ENCODE results near the gene DYDC1.
"Not testable (repeated sequence)": the region's sequence is repeated elsewhere in the genome, so short reads cannot be mapped to it uniquely, and the experiment has no call there.

DYDC1 gene

GRCh38 chr10:80313523-80313922 is 43.0 kb downstream of the DYDC1 start:
- no peak for TF ChIP-seq CTCF (IDR thresholded peaks at IDR 0.05; ENCODE audit: unreplicated experiment in 3 of 3)
- Mint-ChIP-seq H3K36me3 (ENCODE audit: low read depth) (no peaks in the 10 kb centered on the region), H3K27ac (no peak overlapping the region), H3K4me3 (no peak overlapping the region), H3K4me1 (no peaks in the 10 kb centered on the region), H3K27me3 (ENCODE audit: low read depth) (no peaks in the 10 kb centered on the region), H3K9me3 (peaks cover 9% of the 10 kb centered on the region)

GRCh38 chr10:80305989-80306388 is 50.6 kb downstream of the DYDC1 start:
- H3K27me3 Mint-ChIP-seq (ENCODE audit: low read depth): peaks cover 12% of the 10 kb centered on the region
- H3K27ac Mint-ChIP-seq; H3K4me3 Mint-ChIP-seq; H3K4me1 Mint-ChIP-seq; H3K36me3 Mint-ChIP-seq (ENCODE audit: low read depth): not testable (repeated sequence)
- peaks cover 36% of the 10 kb centered on the region for H3K9me3 Mint-ChIP-seq

- H3K27me3 Mint-ChIP-seq (ENCODE audit: low read depth): peaks cover 4% of the 10 kb centered on the region
- H3K4me3 Mint-ChIP-seq: no peak overlapping the region
- H3K9me3 Mint-ChIP-seq: peaks cover 18% of the 10 kb centered on the region
- H3K36me3 Mint-ChIP-seq (ENCODE audit: low read depth): no peaks in the 10 kb centered on the region
- no peak for TF ChIP-seq CTCF (IDR thresholded peaks at IDR 0.05; ENCODE audit: unreplicated experiment in 3 of 3)
- no peaks in the 10 kb centered on the region for H3K4me1 Mint-ChIP-seq
- H3K27ac Mint-ChIP-seq: no peak overlapping the region
Observed at GRCh38 chr10:80296942-80297341, 59.6 kb downstream of the DYDC1 start.

- Mint-ChIP-seq H3K4me1 (no peaks in the 10 kb centered on the region), H3K36me3 (ENCODE audit: low read depth) (no peaks in the 10 kb centered on the region), H3K4me3 (no peak overlapping the region), H3K27me3 (ENCODE audit: low read depth) (peaks cover 12% of the 10 kb centered on the region), H3K27ac (no peak overlapping the region), H3K9me3 (peaks cover 13% of the 10 kb centered on the region)
- no peak for TF ChIP-seq CTCF (IDR thresholded peaks at IDR 0.05; ENCODE audit: unreplicated experiment in 3 of 3)
Observed at GRCh38 chr10:80292607-80293239, 63.8 kb downstream of the DYDC1 start.

GRCh38 chr10:80290474-80291220 is 65.9 kb downstream of the DYDC1 start:
- H3K27me3 Mint-ChIP-seq (ENCODE audit: low read depth): peaks cover 12% of the 10 kb centered on the region
- H3K4me1 Mint-ChIP-seq: no peaks in the 10 kb centered on the region
- H3K36me3 Mint-ChIP-seq (ENCODE audit: low read depth): no peaks in the 10 kb centered on the region
- no peak for TF ChIP-seq CTCF (IDR thresholded peaks at IDR 0.05; ENCODE audit: unreplicated experiment in 3 of 3)
- H3K27ac Mint-ChIP-seq: peak overlapping the region in 2 of 3 experiments; percentile 39 to 68
- no peak overlapping the region for H3K4me3 Mint-ChIP-seq
- H3K9me3 Mint-ChIP-seq: peaks cover 7% of the 10 kb centered on the region

- no peak for TF ChIP-seq CTCF (IDR thresholded peaks at IDR 0.05; ENCODE audit: unreplicated experiment in 3 of 3)
- no peaks in the 10 kb centered on the region for H3K36me3 Mint-ChIP-seq (ENCODE audit: low read depth)
- H3K27ac Mint-ChIP-seq: peak within 1 kb of the TSS in 1 of 3 experiments; percentile 68
- no peaks in the 10 kb centered on the region for H3K9me3 Mint-ChIP-seq
- H3K4me1 Mint-ChIP-seq: no peaks in the 10 kb centered on the region
- H3K27me3 Mint-ChIP-seq (ENCODE audit: low read depth): peaks cover 12% of the 10 kb centered on the region
- H3K4me3 Mint-ChIP-seq: no peak within 1 kb of the TSS
Observed at GRCh38 chr10:80289451-80290287, 66.9 kb downstream of the DYDC1 start, which contains the start of gene MAT1A. Gene MAT1A, minus strand, starts transcription at chr10:80289658. Its CDS starts 235 bp downstream, at chr10:80289423.
